GM23248 (cell line): Measurements from ENCODE around the gene SPATA16. TPM values are rescaled to one million over a fixed set of nuclear protein-coding genes. Genes with fewer than 3 reads are reported as not detected.

ENCODE experiments used
- DNase-seq: peaks from one replicate; pipeline ENCODE4 v3.0.0-alpha.2; 2015
- H2AFZ ChIP-seq: fragments of 200-600 bp; sonication (generic); 2 replicates; pipeline ENCODE4 v1.6.1; 2016; ENCODE audit warnings: antibody characterized with exemption
- H3F3A ChIP-seq: fragments of 200-600 bp; sonication (generic); 2 replicates; pipeline ENCODE4 v1.6.1; 2016; ENCODE audit warnings: mild to moderate bottlenecking, antibody characterized with exemption, mixed run types; ENCODE audit not compliant: insufficient read depth
- H3K27ac ChIP-seq: fragments of 200-600 bp; sonication (generic); 2 replicates; pipeline ENCODE4 v1.5.1; 2016; ENCODE audit warnings: mild to moderate bottlenecking
- H3K27me3 ChIP-seq: fragments of 200-600 bp; sonication (generic); replicated peaks from 2 replicates; pipeline ENCODE4 v1.6.1; 2016; ENCODE audit warnings: mild to moderate bottlenecking; ENCODE audit not compliant: insufficient read depth
- H3K36me3 ChIP-seq: fragments of 200-600 bp; sonication (generic); 2 replicates; pipeline ENCODE4 v1.6.1; 2016; ENCODE audit warnings: low read depth, mild to moderate bottlenecking
- H3K4me1 ChIP-seq: fragments of 200-600 bp; sonication (generic); 2 replicates; pipeline ENCODE4 v1.6.1; 2016; ENCODE audit warnings: mild to moderate bottlenecking; ENCODE audit not compliant: insufficient read depth
- H3K4me2 ChIP-seq: fragments of 200-600 bp; sonication (generic); one replicate; pipeline ENCODE4 v1.6.1; 2016; ENCODE audit warnings: mild to moderate bottlenecking; ENCODE audit not compliant: unreplicated experiment
- H3K4me3 ChIP-seq: fragments of 200-600 bp; sonication (generic); 2 replicates; pipeline ENCODE4 v1.5.1; 2016; ENCODE audit warnings: mild to moderate bottlenecking
- H3K79me2 ChIP-seq: fragments of 200-600 bp; sonication (generic); 2 replicates; pipeline ENCODE4 v1.6.1; 2016; ENCODE audit warnings: mild to moderate bottlenecking; ENCODE audit not compliant: insufficient read depth
- H3K9ac ChIP-seq: fragments of 200-600 bp; sonication (generic); 2 replicates; pipeline ENCODE4 v1.6.1; 2016; ENCODE audit warnings: mild to moderate bottlenecking
- H3K9me2 ChIP-seq: fragments of 200-600 bp; sonication (generic); 2 replicates; pipeline ENCODE4 v1.6.1; 2016; ENCODE audit warnings: mixed run types, mild to moderate bottlenecking, moderate library complexity; ENCODE audit not compliant: insufficient read depth
- H3K9me3 ChIP-seq: fragments of 200-600 bp; sonication (generic); one replicate; pipeline ENCODE4 v1.6.1; 2017; ENCODE audit warnings: low read depth
- H4K20me1 ChIP-seq: fragments of 200-600 bp; sonication (generic); 2 replicates; pipeline ENCODE4 v1.6.0; 2016; ENCODE audit not compliant: insufficient read depth
- EZH2 ChIP-seq: fragments of 200-600 bp; sonication (generic); IDR thresholded peaks from 2 replicates; pipeline ENCODE4 v1.6.1; 2018; ENCODE audit warnings: antibody characterized with exemption, mild to moderate bottlenecking; ENCODE audit not compliant: insufficient read depth, poor library complexity, severe bottlenecking
- EZH2phosphoT487 ChIP-seq: fragments of 200-600 bp; sonication (generic); IDR thresholded peaks from 2 replicates; pipeline ENCODE4 v1.6.1; 2018; ENCODE audit warnings: antibody characterized with exemption, moderate library complexity, mild to moderate bottlenecking, low read depth; ENCODE audit not compliant: insufficient read depth
- WGBS, 2 experiments: methylation state at CpG; one replicate each; pipeline ENCODE4 v1.1.6; 2015 to 2017; ENCODE audit warnings: low lambda C conversion rate in 2 of 2, low coverage in 1 of 2; ENCODE audit errors: missing lambda C conversion rate in 2 of 2; 5-methylcytosine and 5-hydroxymethylcytosine counted together
- in situ Hi-C: fragments of 300-500 bp; cut with MboI; formaldehyde crosslinking; loops from 2 replicates; pipeline ENCODE4 v1.15.0; 2020
- polyA plus RNA-seq: library from polyadenylated mRNA; unstranded; fragments of >200 nt; fragmentation: Nextera tagmentation; extraction: Ambion mirVana; gene quantifications from 2 replicates; pipeline ENCODE4 v1.2.1, GENCODE V29; 2016
- total RNA-seq: library from RNA; depleted of rRNA; stranded (reverse); fragments of >200 nt; shearing (Covaris generic); gene quantifications from 2 replicates; pipeline ENCODE4 v1.2.3, GENCODE V29; 2014

SPATA16 gene
- total and polyA plus RNA-seq, 2 experiments from 2014 or later: not detected

DNA sequence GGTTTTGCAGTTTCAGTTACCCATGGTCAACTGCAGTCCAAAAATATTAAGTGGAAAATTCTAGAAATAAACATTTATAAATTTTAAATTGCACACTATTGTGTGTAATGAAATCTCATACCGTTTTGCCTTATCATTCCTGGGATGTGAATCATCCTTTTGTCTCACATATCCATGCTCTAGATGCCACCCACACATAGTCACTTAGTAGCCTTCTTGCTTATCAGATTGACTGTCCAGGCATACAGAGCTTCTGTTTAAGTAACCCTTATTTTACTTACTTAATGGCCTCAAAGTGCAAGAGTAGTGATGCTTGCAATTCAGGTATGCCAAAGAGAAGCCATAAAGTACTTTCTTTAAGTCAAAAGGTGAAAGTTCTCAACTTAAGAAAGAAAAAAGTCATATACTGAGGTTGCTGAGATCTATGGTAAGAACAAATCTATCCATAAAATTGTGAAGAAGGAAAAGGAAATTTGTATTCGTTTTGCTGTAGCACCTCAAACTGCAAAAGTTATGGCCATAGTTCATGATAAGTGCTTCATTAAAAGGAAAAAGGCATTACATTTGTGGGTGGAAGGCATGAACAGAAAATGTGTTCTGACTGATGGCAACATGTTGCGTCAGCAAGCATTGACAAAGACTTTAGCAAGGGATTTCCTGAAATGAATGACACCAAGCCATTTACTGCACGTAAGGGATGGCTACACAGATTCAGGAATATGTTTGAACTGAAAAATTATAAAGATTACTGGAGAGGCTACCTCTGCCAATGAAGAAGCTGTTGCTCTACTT, 43.8 kb downstream of the SPATA16 start:
- in situ Hi-C loops: no loop called here
- Histone ChIP-seq H2AFZ (no peak overlapping the region), H3F3A (no peaks in the 10 kb centered on the region), H3K4me3 (no peak overlapping the region), H3K4me1 (no peaks in the 10 kb centered on the region), H3K27ac (no peak overlapping the region), H3K9ac (no peak overlapping the region), H3K79me2 (no peaks in the 10 kb centered on the region), H3K36me3 (no peaks in the 10 kb centered on the region), H4K20me1 (no peaks in the 10 kb centered on the region), H3K9me2 (no peaks in the 10 kb centered on the region), H3K9me3 (no peaks in the 10 kb centered on the region), H3K4me2 (no peak overlapping the region), H3K27me3 (no peaks in the 10 kb centered on the region)
- TF ChIP-seq EZH2: no peak
- WGBS, 2 experiments: 8 to 12% methylated on average over 4 of the region's 4 CpGs
- DNase-seq: peak; percentile 50

DNA sequence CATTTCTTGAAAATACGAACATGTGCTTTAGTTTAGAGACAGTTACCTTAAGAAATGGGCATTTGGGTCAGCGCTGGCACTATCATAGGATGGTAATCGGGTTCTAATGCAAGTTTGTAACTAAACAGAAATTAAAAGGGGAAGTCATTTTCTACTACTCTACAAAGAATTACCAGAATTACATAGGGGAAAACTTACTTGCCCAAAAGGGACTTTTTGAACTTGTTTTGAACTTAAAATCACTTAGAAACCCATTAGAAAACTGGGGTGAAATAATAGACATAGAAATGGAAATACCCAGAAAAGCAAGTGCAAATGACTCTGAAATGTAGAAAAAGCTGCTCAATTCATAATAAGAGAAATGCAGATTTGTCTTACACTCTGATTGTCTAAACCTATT, 44.9 kb downstream of the SPATA16 start:
- in situ Hi-C loops: no loop called here
- no peak overlapping the region for H3K9ac ChIP-seq
- no peaks in the 10 kb centered on the region for H3K79me2 ChIP-seq
- no peak overlapping the region for H3K27ac ChIP-seq
- no peak overlapping the region for H3K4me3 ChIP-seq
- H3K27me3 ChIP-seq: no peaks in the 10 kb centered on the region
- H4K20me1 ChIP-seq: no peaks in the 10 kb centered on the region
- no peaks in the 10 kb centered on the region for H3K9me3 ChIP-seq
- TF ChIP-seq EZH2phosphoT487 (no peak), EZH2 (no peak)
- no peaks in the 10 kb centered on the region for H3K9me2 ChIP-seq
- 11 to 12% methylated on average over 3 of the region's 3 CpGs for WGBS, 2 experiments
- DNase-seq: no peak
- H3K36me3 ChIP-seq: no peaks in the 10 kb centered on the region
- H3F3A ChIP-seq: no peaks in the 10 kb centered on the region
- no peak overlapping the region for H2AFZ ChIP-seq
- H3K4me2 ChIP-seq: no peak overlapping the region
- no peaks in the 10 kb centered on the region for H3K4me1 ChIP-seq

GRCh38 chr3:173092038-173092437, 49.0 kb downstream of the SPATA16 start:
- TF ChIP-seq EZH2 (no peak), EZH2phosphoT487 (no peak)
- Histone ChIP-seq H3K79me2 (no peaks in the 10 kb centered on the region), H3K27ac (no peak overlapping the region), H3K9ac (no peak overlapping the region), H4K20me1 (no peaks in the 10 kb centered on the region), H3K4me2 (no peak overlapping the region), H3K4me1 (no peaks in the 10 kb centered on the region), H3K9me3 (no peaks in the 10 kb centered on the region), H3K27me3 (no peaks in the 10 kb centered on the region), H2AFZ (no peak overlapping the region), H3K36me3 (no peaks in the 10 kb centered on the region), H3K9me2 (no peaks in the 10 kb centered on the region), H3K4me3 (no peak overlapping the region), H3F3A (no peaks in the 10 kb centered on the region)
- in situ Hi-C loops: no loop called here
- no peak for DNase-seq
- WGBS, 2 experiments: 4 to 5% methylated on average over 1 of the region's 1 CpG

DNA sequence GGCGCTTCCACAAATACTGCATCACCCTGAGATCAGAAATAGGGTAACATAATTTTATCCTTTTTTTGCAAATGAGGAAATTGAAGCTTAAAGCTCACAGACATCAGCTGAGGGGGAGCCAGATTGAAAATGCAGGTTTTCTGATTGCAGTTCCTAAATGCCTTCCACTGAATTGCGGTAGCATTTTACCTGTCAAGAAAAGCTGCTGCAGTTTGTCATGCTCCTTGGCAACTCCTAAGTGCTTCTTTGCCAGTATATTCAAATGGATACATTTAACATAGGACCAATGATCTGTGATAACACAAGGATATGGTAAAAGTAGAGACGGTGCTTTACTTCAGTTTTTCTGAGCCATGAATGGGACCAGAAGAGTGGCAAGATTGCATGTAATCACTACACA, 50.5 kb downstream of the SPATA16 start:
- H3K79me2 ChIP-seq: no peaks in the 10 kb centered on the region
- no peaks in the 10 kb centered on the region for H3F3A ChIP-seq
- no peak for DNase-seq
- no peak overlapping the region for H2AFZ ChIP-seq
- H3K4me2 ChIP-seq: no peak overlapping the region
- no peaks in the 10 kb centered on the region for H3K9me3 ChIP-seq
- H3K36me3 ChIP-seq: no peaks in the 10 kb centered on the region
- TF ChIP-seq EZH2 (no peak), EZH2phosphoT487 (no peak)
- H3K4me3 ChIP-seq: no peak overlapping the region
- no peaks in the 10 kb centered on the region for H3K4me1 ChIP-seq
- no peak overlapping the region for H3K27ac ChIP-seq
- 52 to 58% methylated on average over 3 of the region's 3 CpGs for WGBS, 2 experiments
- H4K20me1 ChIP-seq: no peaks in the 10 kb centered on the region
- no peaks in the 10 kb centered on the region for H3K9me2 ChIP-seq
- no peaks in the 10 kb centered on the region for H3K27me3 ChIP-seq
- H3K9ac ChIP-seq: no peak overlapping the region
- in situ Hi-C loops: no loop called here
